Breast epithelium (tissue), 3 donors: ENCODE results near the gene PALLD.

Experiments
- CTCF ChIP-seq, 3 donors: fragments of 450-650 bp; IDR thresholded peaks; one replicate each; pipeline ENCODE4 v1.5.1; 2016 to 2017; ENCODE audit warnings: antibody characterized with exemption in 3 of 3, mild to moderate bottlenecking in 3 of 3, moderate library complexity in 3 of 3
- POLR2A ChIP-seq: fragments of 450-650 bp; IDR thresholded peaks from one replicate; pipeline ENCODE4 v1.6.1; 2016; ENCODE audit warnings: antibody characterized with exemption, mild to moderate bottlenecking, moderate library complexity
- POLR2AphosphoS5 ChIP-seq, 3 donors: sonication (generic); formaldehyde crosslinking; IDR thresholded peaks; one replicate each; pipeline ENCODE4 v1.6.1; 2017; ENCODE audit warnings: antibody characterized with exemption in 3 of 3

GRCh38 chr4:168654848-168655174 is 158.0 kb downstream of the PALLD start:
- TF ChIP-seq POLR2A (no peak), CTCF (IDR thresholded peaks at IDR 0.05) (no peak), POLR2AphosphoS5 (IDR thresholded peaks at IDR 0.05) (no peak)
